Right lobe of liver (tissue), 6 donors: ENCODE data around the gene DTNA. TPM values are rescaled to one million over a fixed set of nuclear protein-coding genes. Genes with fewer than 3 reads are reported as not detected.

Experiments used
- ATAC-seq, 4 donors: fragments of 200-7000 bp; cut with Tn5 transposase; one replicate each; pipeline ENCODE4 v1.9.1; 2020; ENCODE audit warnings: mild to moderate bottlenecking in 4 of 4, moderate library complexity in 4 of 4
- DNase-seq, 3 donors: peaks; one replicate each; pipeline ENCODE4 v3.0.0-alpha.2; 2020
- H3K27ac ChIP-seq, 3 donors: fragments of 200-600 bp; one replicate each; pipeline ENCODE4 v1.8.0; 2022
- H3K27me3 ChIP-seq, 2 donors: fragments of 200-600 bp; one replicate each; pipeline ENCODE4 v1.8.0; 2022
- H3K36me3 ChIP-seq, 4 donors: fragments of 200-600 bp; sonication (generic) in 1 of 4; one replicate each; pipeline versions ENCODE4 v1.5.1 to v1.8.0; 2017 to 2022; ENCODE audit warnings: control low read depth in 1 of 4
- H3K4me1 ChIP-seq, 4 donors: fragments of 200-600 bp; sonication (generic) in 1 of 4; one replicate each; pipeline versions ENCODE4 v1.5.1 to v1.8.0; 2017 to 2022; ENCODE audit warnings: control low read depth in 1 of 4
- H3K4me3 ChIP-seq, 3 donors: fragments of 200-600 bp; one replicate each; pipeline ENCODE4 v1.8.0; 2022
- H3K9me3 ChIP-seq, 4 donors: fragments of 200-600 bp; sonication (generic) in 1 of 4; one replicate each; pipeline versions ENCODE4 v1.5.1 to v1.8.0; 2017 to 2022; ENCODE audit warnings: control low read depth in 1 of 4
- CTCF ChIP-seq, 4 donors: fragments of 200-600 bp in 3 of 4; fragments of 450-650 bp in 1 of 4; IDR thresholded peaks; one replicate each; pipeline versions ENCODE4 v1.5.1 to v1.8.0; 2016 to 2022; ENCODE audit warnings: antibody characterized with exemption in 4 of 4, mild to moderate bottlenecking in 2 of 4
- POLR2A ChIP-seq: fragments of 450-650 bp; IDR thresholded peaks from one replicate; pipeline ENCODE4 v1.6.1; 2017; ENCODE audit warnings: antibody characterized with exemption, mild to moderate bottlenecking
- WGBS: methylation state at CpG from one replicate; pipeline ENCODE4 v1.1.6; 2018; ENCODE audit warnings: low coverage, low lambda C conversion rate; ENCODE audit not compliant: insufficient coverage; ENCODE audit errors: missing lambda C conversion rate; 5-methylcytosine and 5-hydroxymethylcytosine counted together
- intact Hi-C, 2 donors: fragments of 100-400 bp; cut with DNase I; formaldehyde crosslinking; loops; one replicate each; pipeline versions ENCODE4 v1.11.2 to v1.14.1; 2022
- total RNA-seq, 6 experiments: library from RNA; depleted of rRNA in 2 of 6; stranded (reverse); fragments of >200 nt in 2 of 6; fragmentation: NEBNext Ultra II Directional in 3 of 6; extraction: Animal tissue kit (Norgen Biotek cat#: 25700) in 3 of 6; gene quantifications; one replicate each; pipeline versions ENCODE4 v1.1.0 to v1.2.4, GENCODE V29; 2016 to 2023
- donor health status: DM: no; HTN: yes; CAD: no.
- donor health status: DM: no; HTN: no; CAD: no.
- donor health status: DM: no; HTN: no; CAD: no.
- donor health status: DM: no; HTN: yes; CAD: no.
- donor health status: DM: no; HTN: yes; CAD: no.

Gene DTNA
- total RNA-seq, 6 experiments from 2014 or later, result 0.90 to 29.4 (median 13.7) TPM

GRCh38 chr18:34752056-34752455 lies 42.0 kb downstream of the DTNA start:
- no peaks in the 10 kb centered on the region for H3K36me3 ChIP-seq
- intact Hi-C loops, result no loop called here
- H3K4me1 ChIP-seq, result no peaks in the 10 kb centered on the region
- H3K27ac ChIP-seq, result no peak overlapping the region
- no peaks in the 10 kb centered on the region for H3K27me3 ChIP-seq
- TF ChIP-seq POLR2A, result no peak
- no peak for TF ChIP-seq CTCF (IDR thresholded peaks at IDR 0.05)
- no peaks in the 10 kb centered on the region for H3K9me3 ChIP-seq
- 75% methylated on average over 1 of the region's 1 CpG for WGBS
- H3K4me3 ChIP-seq, result no peak overlapping the region
- ATAC-seq (no peak), DNase-seq (no peak)

- DNase-seq (no peak), ATAC-seq (no peak)
- no peaks in the 10 kb centered on the region for H3K27me3 ChIP-seq
- intact Hi-C loops, result no loop called here
- H3K4me3 ChIP-seq, result no peak overlapping the region
- 91% methylated on average over 5 of the region's 5 CpGs for WGBS
- no peaks in the 10 kb centered on the region for H3K4me1 ChIP-seq
- no peaks in the 10 kb centered on the region for H3K9me3 ChIP-seq
- TF ChIP-seq POLR2A (no peak), CTCF (IDR thresholded peaks at IDR 0.05) (no peak)
- no peak overlapping the region for H3K27ac ChIP-seq
- H3K36me3 ChIP-seq, result no peaks in the 10 kb centered on the region
Observed at GRCh38 chr18:34754300-34754699, 44.2 kb downstream of the DTNA start.

GRCh38 chr18:34757666-34758065 lies 47.6 kb downstream of the DTNA start:
- H3K27ac ChIP-seq, result no peak overlapping the region
- no peaks in the 10 kb centered on the region for H3K9me3 ChIP-seq
- 70% methylated on average over 5 of the region's 5 CpGs for WGBS
- no peak overlapping the region for H3K4me3 ChIP-seq
- DNase-seq (no peak), ATAC-seq (no peak)
- no peaks in the 10 kb centered on the region for H3K27me3 ChIP-seq
- intact Hi-C loops, result no loop called here
- no peaks in the 10 kb centered on the region for H3K4me1 ChIP-seq
- no peak for TF ChIP-seq CTCF (IDR thresholded peaks at IDR 0.05)
- no peaks in the 10 kb centered on the region for H3K36me3 ChIP-seq

- intact Hi-C loops, result no loop called here
- peak in 1 of 4 donors; percentile 31 for ATAC-seq
- H3K27ac ChIP-seq, result no peak overlapping the region
Observed at GRCh38 chr18:34758378-34758948, 48.4 kb downstream of the DTNA start.

More at GRCh38 chr18:34758378-34758948, 48.4 kb downstream of the DTNA start:
- no peak overlapping the region for H3K4me3 ChIP-seq
- DNase-seq, result no peak
- H3K36me3 ChIP-seq, result no peaks in the 10 kb centered on the region
- no peaks in the 10 kb centered on the region for H3K4me1 ChIP-seq
- no peak for TF ChIP-seq CTCF (IDR thresholded peaks at IDR 0.05)
- H3K9me3 ChIP-seq, result no peaks in the 10 kb centered on the region
- H3K27me3 ChIP-seq, result no peaks in the 10 kb centered on the region
